Activated T-helper 1 cell treated with anti-CD3 and anti-CD28 coated beads, Interleukin-2, amount 50 U/mL, for 16 hours (primary cell): ENCODE results near the gene IFIT2.
"Not testable (repeated sequence)": the region's sequence is repeated elsewhere in the genome, so short reads cannot be mapped to it uniquely, and the experiment has no call there.

Source experiments
- DNase-seq, 2 donors: peaks; one replicate each; pipeline ENCODE4 v3.0.0-alpha.2; 2020; ENCODE audit warnings: low read depth in 1 of 2, low spot score in 1 of 2

Gene IFIT2

GRCh38 chr10:89301721-89302445 lies at the start of gene IFIT2:
Gene IFIT2, plus strand, starts transcription at chr10:89302046. Its CDS starts 78 bp downstream, at chr10:89302124.
- peak in 1 of 2 donors; percentile 13 for DNase-seq

GRCh38 chr10:89252225-89252585 lies 49.6 kb upstream of the IFIT2 start:
- DNase-seq: no peak

GRCh38 chr10:89255091-89255579 lies 46.7 kb upstream of the IFIT2 start:
- not testable (repeated sequence) for DNase-seq

- DNase-seq: no peak
These were observed 46.1 kb upstream of the IFIT2 start for GRCh38 chr10:89255793-89256192.

- DNase-seq: no peak
These were observed 45.5 kb upstream of the IFIT2 start for GRCh38 chr10:89256340-89256739.

- no peak for DNase-seq
These were observed 44.9 kb upstream of the IFIT2 start for GRCh38 chr10:89256962-89257361.

GRCh38 chr10:89257581-89257980 lies 44.3 kb upstream of the IFIT2 start:
- no peak for DNase-seq

- no peak for DNase-seq
These were observed 43.0 kb upstream of the IFIT2 start for GRCh38 chr10:89258881-89259280.

- DNase-seq: no peak
These were observed 39.5 kb upstream of the IFIT2 start for GRCh38 chr10:89262086-89263051.

- no peak for DNase-seq
These were observed 38.8 kb upstream of the IFIT2 start for GRCh38 chr10:89263091-89263490.

- no peak for DNase-seq
These were observed 38.3 kb upstream of the IFIT2 start for GRCh38 chr10:89263531-89263930.

GRCh38 chr10:89266721-89267453 lies 35.0 kb upstream of the IFIT2 start:
- DNase-seq: no peak

- DNase-seq: no peak
These were observed 32.3 kb upstream of the IFIT2 start for GRCh38 chr10:89269433-89270152.

- no peak for DNase-seq
These were observed 31.7 kb upstream of the IFIT2 start for GRCh38 chr10:89270153-89270483.

- DNase-seq: no peak
These were observed 30.3 kb upstream of the IFIT2 start for GRCh38 chr10:89271532-89271931.

- DNase-seq: no peak
These were observed 28.2 kb upstream of the IFIT2 start for GRCh38 chr10:89273680-89274079.

GRCh38 chr10:89274928-89275327 lies 26.9 kb upstream of the IFIT2 start:
- DNase-seq: no peak

GRCh38 chr10:89275383-89275782 lies 26.5 kb upstream of the IFIT2 start:
- DNase-seq: no peak

- DNase-seq: no peak
These were observed 23.8 kb upstream of the IFIT2 start for GRCh38 chr10:89278034-89278535.

- DNase-seq: no peak
These were observed 22.9 kb upstream of the IFIT2 start for GRCh38 chr10:89278900-89279392.
